ENCODE results near the gene NTMT2. TPM values are rescaled to one million over a fixed set of nuclear protein-coding genes. Genes with fewer than 3 reads are reported as not detected.

The NTMT2 gene
- polyA plus RNA-seq, 1 donor from 2014 or later = 0.27 TPM

- H3F3A ChIP-seq (ENCODE audit: insufficient read depth, low read length, poor library complexity, severe bottlenecking) = no peaks in the 10 kb centered on the region
- no peaks in the 10 kb centered on the region for H3K9me2 ChIP-seq (ENCODE audit: insufficient read depth, low read length)
- H3K27ac ChIP-seq (ENCODE audit: low read length) = no peak overlapping the region
- no peaks in the 10 kb centered on the region for H3K36me3 ChIP-seq (ENCODE audit: insufficient read depth, low read length)
- TF ChIP-seq SMC3 (conservative IDR thresholded peaks at IDR 0.05; ENCODE audit: poor library complexity) (no peak), EZH2 (IDR thresholded peaks at IDR 0.05; ENCODE audit: borderline replicate concordance, insufficient read depth, low read length, poor library complexity, severe bottlenecking) (no peak), REST (IDR thresholded peaks at IDR 0.05; ENCODE audit: borderline replicate concordance) (no peak), TAF1 (IDR thresholded peaks at IDR 0.05; ENCODE audit: low read depth) (no peak), POLR2AphosphoS5 (IDR thresholded peaks at IDR 0.05) (no peak), MXI1 (conservative IDR thresholded peaks at IDR 0.05; ENCODE audit: poor library complexity, severe bottlenecking) (no peak), EP300 (conservative IDR thresholded peaks at IDR 0.05; ENCODE audit: poor library complexity, severe bottlenecking) (no peak), CTCF (IDR thresholded peaks at IDR 0.05; ENCODE audit: poor library complexity, severe bottlenecking) (no peak), RAD21 (conservative IDR thresholded peaks at IDR 0.05) (no peak)
- H3K4me2 ChIP-seq (ENCODE audit: low read length) = no peak overlapping the region
- peaks cover 6% of the 10 kb centered on the region for H3K9me3 ChIP-seq (ENCODE audit: low read length)
- H4K20me1 ChIP-seq (ENCODE audit: insufficient read depth) = no peaks in the 10 kb centered on the region
- H3K27me3 ChIP-seq (ENCODE audit: insufficient read depth, low read depth, low read length) = no peaks in the 10 kb centered on the region
- H2AFZ ChIP-seq (ENCODE audit: low read depth, low read length) = no peak overlapping the region
- no peak overlapping the region for H3K9ac ChIP-seq (ENCODE audit: low read length)
- H3K79me2 ChIP-seq (replicated peaks; ENCODE audit: insufficient read depth, low read length) = no peaks in the 10 kb centered on the region
- H3K4me3 ChIP-seq (ENCODE audit: low read length) = no peak overlapping the region
Observed at GRCh38 chr1:170150921-170151320, 5.2 kb downstream of the NTMT2 start.

GRCh38 chr1:170153417-170153816, 7.7 kb downstream of the NTMT2 start:
- Histone ChIP-seq H2AFZ (ENCODE audit: low read depth, low read length) (no peak overlapping the region), H4K20me1 (ENCODE audit: insufficient read depth) (no peaks in the 10 kb centered on the region), H3K79me2 (replicated peaks; ENCODE audit: insufficient read depth, low read length) (no peaks in the 10 kb centered on the region), H3K9me2 (ENCODE audit: insufficient read depth, low read length) (no peaks in the 10 kb centered on the region), H3K27me3 (ENCODE audit: insufficient read depth, low read depth, low read length) (no peaks in the 10 kb centered on the region), H3K36me3 (ENCODE audit: insufficient read depth, low read length) (no peaks in the 10 kb centered on the region), H3K9me3 (ENCODE audit: low read length) (peaks cover 6% of the 10 kb centered on the region), H3F3A (ENCODE audit: insufficient read depth, low read length, poor library complexity, severe bottlenecking) (no peaks in the 10 kb centered on the region), H3K27ac (ENCODE audit: low read length) (no peak overlapping the region), H3K4me3 (ENCODE audit: low read length) (no peak overlapping the region), H3K9ac (ENCODE audit: low read length) (no peak overlapping the region), H3K4me2 (ENCODE audit: low read length) (no peak overlapping the region)
- no peak for TF ChIP-seq SMC3 (conservative IDR thresholded peaks at IDR 0.05; ENCODE audit: poor library complexity)
- no peak for TF ChIP-seq MXI1 (conservative IDR thresholded peaks at IDR 0.05; ENCODE audit: poor library complexity, severe bottlenecking)
- TF ChIP-seq RAD21 (conservative IDR thresholded peaks at IDR 0.05) = no peak

GRCh38 chr1:170155055-170155454, 9.3 kb downstream of the NTMT2 start:
- Histone ChIP-seq H3K9ac (ENCODE audit: low read length) (no peak overlapping the region), H3K9me3 (ENCODE audit: low read length) (peaks cover 6% of the 10 kb centered on the region), H4K20me1 (ENCODE audit: insufficient read depth) (no peaks in the 10 kb centered on the region), H2AFZ (ENCODE audit: low read depth, low read length) (no peak overlapping the region), H3K27me3 (ENCODE audit: insufficient read depth, low read depth, low read length) (no peaks in the 10 kb centered on the region), H3K27ac (ENCODE audit: low read length) (no peak overlapping the region), H3K36me3 (ENCODE audit: insufficient read depth, low read length) (no peaks in the 10 kb centered on the region), H3K79me2 (replicated peaks; ENCODE audit: insufficient read depth, low read length) (no peaks in the 10 kb centered on the region), H3K4me3 (ENCODE audit: low read length) (no peak overlapping the region), H3K9me2 (ENCODE audit: insufficient read depth, low read length) (no peaks in the 10 kb centered on the region), H3K4me2 (ENCODE audit: low read length) (no peak overlapping the region), H3F3A (ENCODE audit: insufficient read depth, low read length, poor library complexity, severe bottlenecking) (no peaks in the 10 kb centered on the region)
- no peak for TF ChIP-seq REST (IDR thresholded peaks at IDR 0.05; ENCODE audit: borderline replicate concordance)
- no peak for TF ChIP-seq EP300 (conservative IDR thresholded peaks at IDR 0.05; ENCODE audit: poor library complexity, severe bottlenecking)
- TF ChIP-seq CTCF (IDR thresholded peaks at IDR 0.05; ENCODE audit: poor library complexity, severe bottlenecking) = no peak
- TF ChIP-seq EZH2 (IDR thresholded peaks at IDR 0.05; ENCODE audit: borderline replicate concordance, insufficient read depth, low read length, poor library complexity, severe bottlenecking) = no peak
- no peak for TF ChIP-seq MXI1 (conservative IDR thresholded peaks at IDR 0.05; ENCODE audit: poor library complexity, severe bottlenecking)
- TF ChIP-seq RAD21 (conservative IDR thresholded peaks at IDR 0.05) = no peak
- TF ChIP-seq TAF1 (IDR thresholded peaks at IDR 0.05; ENCODE audit: low read depth) = no peak
- TF ChIP-seq POLR2AphosphoS5 (IDR thresholded peaks at IDR 0.05) = no peak
- no peak for TF ChIP-seq SMC3 (conservative IDR thresholded peaks at IDR 0.05; ENCODE audit: poor library complexity)
